SK-N-SH treated with all-trans-retinoic acid at 6 μM for 48 hours (cell line): ENCODE data around the gene PLBD2.

Experiments used
- ATAC-seq: fragments of 200-7000 bp; cut with Tn5 transposase; 3 replicates; pipeline ENCODE4 v1.9.1; 2020; ENCODE audit warnings: mild to moderate bottlenecking, moderate library complexity
- ARNTL ChIP-seq: fragments of 450-650 bp; formaldehyde crosslinking; IDR thresholded peaks from 2 replicates; pipeline ENCODE4 v1.5.0; 2020; ENCODE audit warnings: low read depth, mild to moderate bottlenecking, moderate library complexity, borderline replicate concordance
- BACH2 ChIP-seq: fragments of 250-450 bp; sonication (Bioruptor Pico); IDR thresholded peaks from 2 replicates; pipeline ENCODE4 v1.9.0; 2021; ENCODE audit warnings: mild to moderate bottlenecking, borderline replicate concordance
- CREB5 ChIP-seq: fragments of 250-450 bp; sonication (Bioruptor Pico); IDR thresholded peaks from 2 replicates; pipeline ENCODE4 v1.5.1; 2020; ENCODE audit warnings: low read depth, mild to moderate bottlenecking, moderate library complexity
- ESRRG ChIP-seq: fragments of 250-450 bp; sonication (Bioruptor Pico); IDR thresholded peaks from 2 replicates; pipeline ENCODE4 v1.6.1; 2021; ENCODE audit warnings: mild to moderate bottlenecking
- GLIS3 ChIP-seq: fragments of 250-450 bp; sonication (Bioruptor Pico); IDR thresholded peaks from 2 replicates; pipeline ENCODE4 v1.5.0; 2020; ENCODE audit warnings: mild to moderate bottlenecking, moderate library complexity
- ISL1 ChIP-seq: fragments of 250-450 bp; sonication (Bioruptor Pico); IDR thresholded peaks from 2 replicates; pipeline ENCODE4 v2.1.2; 2022; ENCODE audit warnings: mild to moderate bottlenecking, moderate library complexity
- PATZ1 ChIP-seq: fragments of 250-450 bp; sonication (Bioruptor Pico); IDR thresholded peaks from 2 replicates; pipeline ENCODE4 v1.8.0; 2020; ENCODE audit warnings: mild to moderate bottlenecking, moderate library complexity, borderline replicate concordance
- POU6F1 ChIP-seq: fragments of 250-450 bp; sonication (Bioruptor Pico); IDR thresholded peaks from 2 replicates; pipeline ENCODE4 v1.8.0; 2021; ENCODE audit warnings: low read depth, mild to moderate bottlenecking, moderate library complexity, borderline replicate concordance
- PPARA ChIP-seq: fragments of 250-450 bp; sonication (Bioruptor Pico); IDR thresholded peaks from 2 replicates; pipeline ENCODE4 v1.5.0; 2020; ENCODE audit warnings: mild to moderate bottlenecking, borderline replicate concordance
- RARB ChIP-seq: fragments of 250-450 bp; sonication (Bioruptor Pico); IDR thresholded peaks from 2 replicates; pipeline ENCODE4 v1.8.0; 2021; ENCODE audit warnings: mild to moderate bottlenecking, moderate library complexity
- SNAI2 ChIP-seq: fragments of 250-450 bp; sonication (Bioruptor Pico); IDR thresholded peaks from 2 replicates; pipeline ENCODE4 v1.5.0; 2020; ENCODE audit warnings: mild to moderate bottlenecking, moderate library complexity
- TCF4 ChIP-seq: fragments of 250-450 bp; sonication (Bioruptor Pico); IDR thresholded peaks from 2 replicates; pipeline ENCODE4 v1.8.0; 2021; ENCODE audit warnings: mild to moderate bottlenecking, moderate library complexity, borderline replicate concordance
- TOX ChIP-seq: fragments of 250-450 bp; sonication (Bioruptor Pico); IDR thresholded peaks from 2 replicates; pipeline ENCODE4 v1.8.0; 2021; ENCODE audit warnings: mild to moderate bottlenecking, moderate library complexity, borderline replicate concordance
- TSHZ2 ChIP-seq: fragments of 250-450 bp; sonication (Bioruptor Pico); IDR thresholded peaks from 2 replicates; pipeline ENCODE4 v1.5.0; 2020; ENCODE audit warnings: mild to moderate bottlenecking, moderate library complexity
- ZC3H10 ChIP-seq: fragments of 250-450 bp; sonication (Bioruptor Pico); IDR thresholded peaks from 2 replicates; pipeline ENCODE4 v1.5.1; 2021; ENCODE audit warnings: mild to moderate bottlenecking, moderate library complexity
- ZFP30 ChIP-seq: fragments of 450-650 bp; formaldehyde crosslinking; IDR thresholded peaks from 2 replicates; pipeline ENCODE4 v1.5.0; 2022; ENCODE audit warnings: mild to moderate bottlenecking, moderate library complexity
- ZNF565 ChIP-seq: fragments of 450-650 bp; formaldehyde crosslinking; conservative IDR thresholded peaks from 2 replicates; pipeline ENCODE4 v1.5.0; 2020; ENCODE audit warnings: low read depth, mild to moderate bottlenecking, moderate library complexity
- ZNF70 ChIP-seq: fragments of 450-650 bp; formaldehyde crosslinking; IDR thresholded peaks from 2 replicates; pipeline ENCODE4 v1.5.0; 2020; ENCODE audit warnings: mild to moderate bottlenecking, moderate library complexity
- ZNF8 ChIP-seq: fragments of 450-650 bp; formaldehyde crosslinking; IDR thresholded peaks from 2 replicates; pipeline ENCODE4 v1.5.0; 2020; ENCODE audit warnings: mild to moderate bottlenecking, moderate library complexity

The PLBD2 gene

GRCh38 chr12:113370923-113371682 lies 12.7 kb downstream of the PLBD2 start:
- no peak for ATAC-seq
- no peak for TF ChIP-seq BACH2 (CRISPR knock-in tag)
- no peak for TF ChIP-seq CREB5 (CRISPR knock-in tag)
- TF ChIP-seq TCF4 (CRISPR knock-in tag) = no peak
- TF ChIP-seq TSHZ2 = no peak
- no peak for TF ChIP-seq ZNF8
- no peak for TF ChIP-seq ARNTL (CRISPR knock-in tag)
- no peak for TF ChIP-seq POU6F1 (CRISPR knock-in tag)

GRCh38 chr12:113371808-113372207 lies 13.4 kb downstream of the PLBD2 start:
- no peak for ATAC-seq
- no peak for TF ChIP-seq ZNF70 (CRISPR knock-in tag)
- TF ChIP-seq, all 23 proteins: peak for 0

- ATAC-seq = no peak
- TF ChIP-seq ESRRG (CRISPR knock-in tag) (no peak), TOX (CRISPR knock-in tag) (no peak), TCF4 (CRISPR knock-in tag) (no peak), BACH2 (CRISPR knock-in tag) (no peak), RARB (CRISPR knock-in tag) (no peak), ISL1 (CRISPR knock-in tag) (no peak), ZNF565 (no peak), GLIS3 (CRISPR knock-in tag) (no peak), PATZ1 (CRISPR knock-in tag) (no peak), ZC3H10 (no peak), POU6F1 (CRISPR knock-in tag) (no peak), SNAI2 (CRISPR knock-in tag) (no peak), ARNTL (CRISPR knock-in tag) (no peak), ZFP30 (no peak)
These were observed 14.0 kb downstream of the PLBD2 start for GRCh38 chr12:113372371-113372770.

GRCh38 chr12:113373440-113373839 lies 15.1 kb downstream of the PLBD2 start:
- no peak for TF ChIP-seq PPARA (CRISPR knock-in tag)
- TF ChIP-seq CREB5 (CRISPR knock-in tag) = no peak
- TF ChIP-seq RARB (CRISPR knock-in tag) = no peak
- no peak for TF ChIP-seq BACH2 (CRISPR knock-in tag)
- no peak for TF ChIP-seq ZNF70 (CRISPR knock-in tag)
- TF ChIP-seq, all 23 proteins: peak for 0
- ATAC-seq = no peak
